CD4-positive, alpha-beta T cell (primary cell): ENCODE measurements around the gene JAK3. TPM values are rescaled to one million over a fixed set of nuclear protein-coding genes. Genes with fewer than 3 reads are reported as not detected.
A peak's percentile ranks its signal among the peaks of the same experiment; 100 is the strongest.

Source experiments
- ATAC-seq: fragments of 200-7000 bp; cut with Tn5 transposase; one replicate; pipeline ENCODE4 v1.10.0; 2022; ENCODE audit warnings: mild to moderate bottlenecking; ENCODE audit not compliant: poor library complexity
- CTCF ChIA-PET: fragments of 350-600 bp; sonication (Branson Sonifier 250); formaldehyde crosslinking; loops from one replicate; lab custom pipeline; 2021; ENCODE audit warnings: antibody characterized with exemption, inconsistent platforms; lab: Charles Lee
- POLR2A ChIA-PET: fragments of 350-600 bp; sonication (Branson Sonifier 250); formaldehyde crosslinking; loops from one replicate; lab custom pipeline; 2021; ENCODE audit warnings: antibody characterized with exemption, inconsistent platforms; lab: Charles Lee
- DNase-seq, 14 experiments: peaks; one replicate each; pipeline ENCODE4 v3.0.0-alpha.2; 2013 to 2020; ENCODE audit warnings: mixed read lengths in 2 of 14
- H3K27ac ChIP-seq, 2 donors: one replicate each; pipeline versions ENCODE4 v1.5.1 to v1.7.0; 2013; ENCODE audit warnings: low read length in 2 of 2, low read depth in 1 of 2, mild to moderate bottlenecking in 1 of 2
- H3K27me3 ChIP-seq, 2 experiments: 1 replicate in 1 of 2; 2 replicates in 1 of 2; pipeline versions ENCODE4 v1.6.1 to v1.7.0; 2013; ENCODE audit warnings: low read length in 2 of 2, control low read depth in 1 of 2, mild to moderate bottlenecking in 1 of 2, moderate library complexity in 1 of 2; ENCODE audit not compliant: insufficient read depth in 2 of 2, control insufficient read depth in 1 of 2
- H3K36me3 ChIP-seq: one replicate; pipeline ENCODE4 v1.6.1; 2013; ENCODE audit warnings: low read length, control low read depth; ENCODE audit not compliant: insufficient read depth
- H3K4me1 ChIP-seq: one replicate; pipeline ENCODE4 v1.6.1; 2013; ENCODE audit warnings: low read length, control low read depth; ENCODE audit not compliant: insufficient read depth
- H3K4me3 ChIP-seq: one replicate; pipeline ENCODE4 v1.5.1; 2013; ENCODE audit warnings: mild to moderate bottlenecking, low read length, moderate library complexity
- H3K9me3 ChIP-seq, 2 experiments: 1 replicate in 1 of 2; 2 replicates in 1 of 2; pipeline versions ENCODE4 v1.6.1 to v1.7.0; 2013; ENCODE audit warnings: low read length in 2 of 2, mild to moderate bottlenecking in 2 of 2, control low read depth in 1 of 2, moderate library complexity in 1 of 2; ENCODE audit not compliant: control insufficient read depth in 1 of 2, insufficient read depth in 1 of 2
- H3K27ac Mint-ChIP-seq: one replicate; pipeline ENCODE4 v1.8.0; 2020; ENCODE audit warnings: mixed read lengths
- H3K27me3 Mint-ChIP-seq: one replicate; pipeline ENCODE4 v1.8.0; 2021; ENCODE audit warnings: mixed read lengths
- H3K36me3 Mint-ChIP-seq: one replicate; pipeline ENCODE4 v1.8.0; 2021; ENCODE audit warnings: low read depth, mixed read lengths
- H3K4me1 Mint-ChIP-seq: one replicate; pipeline ENCODE4 v1.8.0; 2021; ENCODE audit warnings: low read depth, mixed read lengths
- H3K4me3 Mint-ChIP-seq: one replicate; pipeline ENCODE4 v1.8.0; 2020; ENCODE audit warnings: mild to moderate bottlenecking, mixed read lengths
- H3K9me3 Mint-ChIP-seq: one replicate; pipeline ENCODE4 v1.8.0; 2020; ENCODE audit warnings: mixed read lengths
- CTCF ChIP-seq: fragments of 200-600 bp; IDR thresholded peaks from one replicate; pipeline ENCODE4 v1.8.0; 2022; ENCODE audit warnings: antibody characterized with exemption, mild to moderate bottlenecking
- intact Hi-C, 2 experiments: fragments of 100-400 bp; cut with DNase I in 1 of 2; cut with micrococcal nuclease in 1 of 2; formaldehyde crosslinking; loops; one replicate each; pipeline versions ENCODE4 v1.15.1 to v1.9.0; 2023 to 2025; cut with DNase I, micrococcal nuclease
- total RNA-seq, 174 experiments: library from RNA in 2 of 174; stranded (reverse) in 2 of 174; gene quantifications; one replicate each; pipeline ENCODE4 v1.2.3 and lab custom pipeline; 2021 to 2026

The JAK3 gene
- total RNA-seq, 2 experiments from 2014 or later: 120 to 121 TPM

DNA sequence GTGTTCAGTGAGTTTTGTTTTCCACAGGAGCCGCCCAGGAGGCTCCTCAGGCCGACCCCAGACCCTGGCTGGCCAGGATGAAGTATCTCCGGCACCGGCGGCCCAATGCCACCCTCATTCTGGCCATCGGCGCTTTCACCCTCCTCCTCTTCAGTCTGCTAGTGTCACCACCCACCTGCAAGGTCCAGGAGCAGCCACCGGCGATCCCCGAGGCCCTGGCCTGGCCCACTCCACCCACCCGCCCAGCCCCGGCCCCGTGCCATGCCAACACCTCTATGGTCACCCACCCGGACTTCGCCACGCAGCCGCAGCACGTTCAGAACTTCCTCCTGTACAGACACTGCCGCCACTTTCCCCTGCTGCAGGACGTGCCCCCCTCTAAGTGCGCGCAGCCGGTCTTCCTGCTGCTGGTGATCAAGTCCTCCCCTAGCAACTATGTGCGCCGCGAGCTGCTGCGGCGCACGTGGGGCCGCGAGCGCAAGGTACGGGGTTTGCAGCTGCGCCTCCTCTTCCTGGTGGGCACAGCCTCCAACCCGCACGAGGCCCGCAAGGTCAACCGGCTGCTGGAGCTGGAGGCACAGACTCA, 40.0 kb downstream of the JAK3 start:
- intact Hi-C loops: no loop called here
- POLR2A ChIA-PET: interaction anchor here (1.0 to 1.7 kb wide), 2 partner anchors 13 to 40 kb away, joined by 3 to 7 read pairs; partner anchors contain the start of genes B3GNT3 and JAK3
- ATAC-seq: no peak

DNA sequence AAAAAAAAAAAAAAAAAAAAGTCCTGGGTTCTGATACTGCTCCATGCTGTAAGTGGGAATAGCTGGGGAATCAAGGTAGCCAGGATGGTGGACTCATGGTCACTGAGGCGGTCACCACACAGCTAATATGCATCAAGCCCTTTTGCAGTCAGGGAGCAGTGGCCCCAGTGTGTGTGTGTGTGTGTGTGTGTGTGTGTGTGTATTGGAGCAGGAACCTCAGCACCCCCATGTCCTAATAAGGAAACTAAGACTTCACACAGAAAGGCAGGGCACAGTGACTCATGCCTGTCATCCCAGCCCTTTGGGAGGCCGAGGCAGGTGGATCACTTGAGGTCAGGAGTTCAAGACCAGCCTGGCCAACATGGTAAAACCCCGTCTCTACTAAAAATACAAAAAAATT, 40.8 kb downstream of the JAK3 start:
- CTCF ChIA-PET: no interaction called here
- Histone ChIP-seq H3K36me3 (no peaks in the 10 kb centered on the region), H3K4me3 (no peak overlapping the region), H3K4me1 (peaks cover 43% of the 10 kb centered on the region), H3K27ac (no peak overlapping the region), H3K27me3 (no peaks in the 10 kb centered on the region), H3K9me3 (no peaks in the 10 kb centered on the region)
- ATAC-seq (no peak), DNase-seq (no peak)
- POLR2A ChIA-PET: no interaction called here
- H3K36me3 Mint-ChIP-seq: no peaks in the 10 kb centered on the region
- no peak overlapping the region for H3K27ac Mint-ChIP-seq
- intact Hi-C loops: no loop called here
- H3K4me3 Mint-ChIP-seq: no peak overlapping the region
- no peaks in the 10 kb centered on the region for H3K27me3 Mint-ChIP-seq
- no peaks in the 10 kb centered on the region for H3K9me3 Mint-ChIP-seq
- no peak for TF ChIP-seq CTCF
- H3K4me1 Mint-ChIP-seq: peaks cover 52% of the 10 kb centered on the region

More for the DNA sequence above, 40.0 kb downstream of the JAK3 start:
- H3K4me1 Mint-ChIP-seq: peaks cover 45% of the 10 kb centered on the region
- H3K4me3 Mint-ChIP-seq: peak overlapping the region; percentile 88
- Histone ChIP-seq H3K9me3 (no peaks in the 10 kb centered on the region), H3K4me1 (peaks cover 34% of the 10 kb centered on the region), H3K4me3 (peak overlapping the region; percentile 4), H3K36me3 (no peaks in the 10 kb centered on the region), H3K27me3 (no peaks in the 10 kb centered on the region), H3K27ac (no peak overlapping the region)
- no peaks in the 10 kb centered on the region for H3K36me3 Mint-ChIP-seq
- no peak for TF ChIP-seq CTCF
- CTCF ChIA-PET: interaction anchor here (0.6 kb wide), 1 partner anchor 113 kb away, joined by 3 read pairs; no protein-coding TSS in a partner anchor
- no peaks in the 10 kb centered on the region for H3K27me3 Mint-ChIP-seq
- peak overlapping the region; percentile 75 for H3K27ac Mint-ChIP-seq
- peak in 6 of 14 experiments; percentile 22 to 48 (median 41) for DNase-seq
- no peaks in the 10 kb centered on the region for H3K9me3 Mint-ChIP-seq

- H3K27ac Mint-ChIP-seq: peak overlapping the region; percentile 39
- no peaks in the 10 kb centered on the region for H3K9me3 ChIP-seq
- POLR2A ChIA-PET: interaction anchor here (0.7 to 0.9 kb wide), 2 partner anchors 51 to 54 kb away, joined by 3 read pairs; partner anchors contain the start of gene RPL18A
- H3K4me1 ChIP-seq: peaks cover 43% of the 10 kb centered on the region
- H3K36me3 Mint-ChIP-seq: no peaks in the 10 kb centered on the region
- H3K27me3 Mint-ChIP-seq: no peaks in the 10 kb centered on the region
- H3K36me3 ChIP-seq: no peaks in the 10 kb centered on the region
- no peak overlapping the region for H3K27ac ChIP-seq
- ATAC-seq (no peak), DNase-seq (no peak)
- no peaks in the 10 kb centered on the region for H3K27me3 ChIP-seq
- H3K4me3 Mint-ChIP-seq: no peak overlapping the region
- intact Hi-C loops: no loop called here
- H3K4me3 ChIP-seq: no peak overlapping the region
- H3K4me1 Mint-ChIP-seq: peaks cover 58% of the 10 kb centered on the region
- no peak for TF ChIP-seq CTCF
- no peaks in the 10 kb centered on the region for H3K9me3 Mint-ChIP-seq
- CTCF ChIA-PET: interaction anchor here (2.4 kb wide), 1 partner anchor 127 kb away, joined by 8 read pairs; the partner anchor contains the start of gene CCDC124
Measured at GRCh38 chr19:17805427-17805826, 42.4 kb downstream of the JAK3 start.
